ENCODE measurements around the gene TRABD2A.
"Not testable (repeated sequence)": the region's sequence is repeated elsewhere in the genome, so short reads cannot be mapped to it uniquely, and the experiment has no call there.

The TRABD2A gene

DNA sequence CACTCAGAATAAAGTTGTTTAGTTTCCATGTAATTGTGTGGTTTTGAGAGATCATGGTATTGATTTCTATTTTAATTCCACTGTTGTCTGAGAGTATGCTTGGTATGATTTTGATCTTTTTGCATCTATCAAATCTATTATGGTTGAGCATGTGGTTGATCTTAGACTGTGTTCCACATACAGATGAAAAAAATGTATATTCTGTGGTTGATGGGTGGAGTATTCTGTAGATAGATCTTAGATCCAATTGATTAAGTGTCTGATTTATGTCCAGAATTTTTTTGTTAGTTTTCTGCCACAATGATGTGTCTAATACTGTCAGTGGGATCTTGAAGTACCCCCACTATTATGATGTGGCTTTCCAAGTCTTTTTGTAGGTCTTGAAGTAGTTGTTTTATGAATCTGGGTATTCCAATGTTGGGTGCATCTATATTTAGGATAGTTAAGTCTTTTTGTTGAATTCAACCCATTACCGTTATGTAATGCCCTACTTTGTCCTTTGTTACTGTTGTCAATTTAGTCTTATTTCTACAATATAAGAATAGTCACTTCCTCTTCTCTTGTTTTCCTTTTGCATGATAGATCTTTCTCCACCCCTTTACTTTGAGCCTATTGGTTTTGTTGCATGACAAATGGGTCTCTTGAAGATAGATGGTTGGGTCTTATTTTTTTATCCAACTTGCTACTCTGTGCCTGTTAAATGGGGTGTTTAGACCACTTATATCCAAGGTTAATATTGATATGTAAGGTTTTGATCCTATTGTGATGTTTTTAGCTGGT lies 101.8 kb downstream of the TRABD2A start:
- no peak for DNase-seq (ENCODE audit: low spot score)
- TF ChIP-seq, protein P1, sequence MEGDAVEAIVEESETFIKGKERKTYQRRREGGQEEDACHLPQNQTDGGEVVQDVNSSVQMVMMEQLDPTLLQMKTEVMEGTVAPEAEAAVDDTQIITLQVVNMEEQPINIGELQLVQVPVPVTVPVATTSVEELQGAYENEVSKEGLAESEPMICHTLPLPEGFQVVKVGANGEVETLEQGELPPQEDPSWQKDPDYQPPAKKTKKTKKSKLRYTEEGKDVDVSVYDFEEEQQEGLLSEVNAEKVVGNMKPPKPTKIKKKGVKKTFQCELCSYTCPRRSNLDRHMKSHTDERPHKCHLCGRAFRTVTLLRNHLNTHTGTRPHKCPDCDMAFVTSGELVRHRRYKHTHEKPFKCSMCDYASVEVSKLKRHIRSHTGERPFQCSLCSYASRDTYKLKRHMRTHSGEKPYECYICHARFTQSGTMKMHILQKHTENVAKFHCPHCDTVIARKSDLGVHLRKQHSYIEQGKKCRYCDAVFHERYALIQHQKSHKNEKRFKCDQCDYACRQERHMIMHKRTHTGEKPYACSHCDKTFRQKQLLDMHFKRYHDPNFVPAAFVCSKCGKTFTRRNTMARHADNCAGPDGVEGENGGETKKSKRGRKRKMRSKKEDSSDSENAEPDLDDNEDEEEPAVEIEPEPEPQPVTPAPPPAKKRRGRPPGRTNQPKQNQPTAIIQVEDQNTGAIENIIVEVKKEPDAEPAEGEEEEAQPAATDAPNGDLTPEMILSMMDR (IDR thresholded peaks at IDR 0.05): no peak
- Histone ChIP-seq H3K4me3 (no peak overlapping the region), H3K27ac (no peak overlapping the region)

DNA sequence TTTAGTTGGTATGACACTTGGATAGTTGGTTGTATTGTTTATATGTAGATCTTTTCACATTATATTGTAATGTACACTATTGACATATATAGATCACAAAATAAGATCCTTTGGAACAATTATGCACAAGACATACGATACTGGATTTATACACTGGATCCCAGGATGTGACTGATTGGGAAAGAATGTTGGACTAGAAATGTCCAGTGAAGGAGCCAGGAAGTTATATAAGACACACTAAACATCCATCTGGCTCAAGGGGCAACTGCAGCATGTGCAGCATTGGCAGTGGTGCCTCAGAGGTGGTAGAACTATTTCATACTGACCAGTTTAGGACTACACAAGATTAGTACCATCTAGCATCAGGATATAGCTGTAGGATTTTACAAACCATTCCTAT lies 104.9 kb downstream of the TRABD2A start:
- no peak for DNase-seq (ENCODE audit: low spot score)
- Histone ChIP-seq H3K27ac (no peak overlapping the region), H3K4me3 (no peak overlapping the region)
- TF ChIP-seq, protein P1 (IDR thresholded peaks at IDR 0.05): no peak

DNA sequence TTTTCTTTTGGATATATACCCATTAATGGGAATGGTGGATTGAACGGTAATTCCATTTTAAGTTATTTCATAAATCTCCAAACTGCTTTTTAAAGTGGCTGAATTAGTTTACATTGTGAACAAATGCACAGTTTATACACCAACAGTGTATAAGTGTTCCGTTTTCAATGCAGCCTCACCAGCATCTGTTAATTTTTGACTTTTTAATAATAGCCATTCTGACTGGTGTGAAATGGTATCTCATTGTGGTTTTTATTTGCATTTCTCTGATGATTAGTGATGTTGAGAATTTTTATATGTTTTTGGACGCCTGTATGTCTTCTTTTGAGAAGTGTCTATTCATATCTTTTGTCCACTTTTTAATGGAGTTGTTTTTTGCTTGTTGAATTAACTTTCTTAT lies 107.3 kb downstream of the TRABD2A start:
- not testable (repeated sequence) for H3K4me3 ChIP-seq; DNase-seq (ENCODE audit: low spot score); H3K27ac ChIP-seq
